Muscle of leg (tissue), 11 donors: ENCODE measurements around the gene PEX16. TPM values are rescaled to one million over a fixed set of nuclear protein-coding genes. Genes with fewer than 3 reads are reported as not detected.

ENCODE experiments used
- DNase-seq: peaks from one replicate; pipeline ENCODE4 v3.0.0; 2013
- H3K27ac ChIP-seq: one replicate; pipeline ENCODE4 v1.5.1; 2013; ENCODE audit warnings: mild to moderate bottlenecking, low read length, control low read depth
- H3K27me3 ChIP-seq: one replicate; pipeline ENCODE4 v1.6.1; 2013; ENCODE audit warnings: low read length; ENCODE audit not compliant: control insufficient read depth, insufficient read depth
- H3K36me3 ChIP-seq: one replicate; pipeline ENCODE4 v1.6.1; 2013; ENCODE audit warnings: low read length; ENCODE audit not compliant: control insufficient read depth, insufficient read depth
- H3K4me1 ChIP-seq: one replicate; pipeline ENCODE4 v1.6.1; 2013; ENCODE audit warnings: low read length; ENCODE audit not compliant: control insufficient read depth, insufficient read depth
- H3K4me3 ChIP-seq: one replicate; pipeline ENCODE4 v1.5.1; 2013; ENCODE audit warnings: low read length, control low read depth
- H3K9me3 ChIP-seq: replicated peaks from 2 replicates; pipeline ENCODE4 v1.6.1; 2013; ENCODE audit warnings: low read depth, low read length; ENCODE audit not compliant: control insufficient read depth
- WGBS: methylation state at CpG from one replicate; pipeline ENCODE4 v1.1.5; 2013; ENCODE audit warnings: missing lambda C conversion rate; ENCODE audit not compliant: insufficient coverage; 5-methylcytosine and 5-hydroxymethylcytosine counted together
- polyA plus RNA-seq, 8 donors: library from polyadenylated mRNA; unstranded; fragments of 120-200 nt; gene quantifications; one replicate each; pipeline versions ENCODE4 v1.2.1 to v1.2.3, GENCODE V29; 2013; ENCODE audit warnings: inconsistent platforms in 1 of 8, low replicate concordance in 1 of 8; ENCODE audit not compliant: insufficient read length in 8 of 8, insufficient read depth in 1 of 8
- total RNA-seq: library from RNA; stranded (reverse); fragments of 120-200 nt; gene quantifications from one replicate; pipeline ENCODE4 v1.2.4, GENCODE V29; 2013

PEX16 gene
- total and polyA plus RNA-seq, 9 donors = 11.1 to 16.3 (median 14.2) TPM

GRCh38 chr11:45945397-45945999 lies 27.8 kb upstream of the PEX16 start:
- WGBS = 83% methylated on average over 3 of the region's 3 CpGs
- peak; percentile 42 for DNase-seq
- Histone ChIP-seq H3K4me3 (no peak overlapping the region), H3K27me3 (no peaks in the 10 kb centered on the region), H3K9me3 (no peaks in the 10 kb centered on the region), H3K4me1 (no peaks in the 10 kb centered on the region), H3K36me3 (peaks cover 65% of the 10 kb centered on the region), H3K27ac (peak overlapping the region; percentile 39)

GRCh38 chr11:45942381-45942780 lies 24.7 kb upstream of the PEX16 start:
- no peaks in the 10 kb centered on the region for H3K4me1 ChIP-seq
- no peaks in the 10 kb centered on the region for H3K27me3 ChIP-seq
- no peak overlapping the region for H3K4me3 ChIP-seq
- WGBS = 63% methylated on average over 1 of the region's 4 CpGs
- H3K9me3 ChIP-seq = no peaks in the 10 kb centered on the region
- H3K27ac ChIP-seq = no peak overlapping the region
- H3K36me3 ChIP-seq = peaks cover 46% of the 10 kb centered on the region
- no peak for DNase-seq

GRCh38 chr11:45941285-45941684 lies 23.6 kb upstream of the PEX16 start:
- H3K4me1 ChIP-seq = no peaks in the 10 kb centered on the region
- no peak overlapping the region for H3K4me3 ChIP-seq
- no peaks in the 10 kb centered on the region for H3K9me3 ChIP-seq
- peaks cover 44% of the 10 kb centered on the region for H3K36me3 ChIP-seq
- DNase-seq = no peak
- no peak overlapping the region for H3K27ac ChIP-seq
- no CpG with 5 or more reads among the region's 4 CpGs for WGBS
- H3K27me3 ChIP-seq = no peaks in the 10 kb centered on the region

GRCh38 chr11:45939836-45940235 lies 22.2 kb upstream of the PEX16 start:
- H3K4me1 ChIP-seq = no peaks in the 10 kb centered on the region
- no CpG with 5 or more reads among the region's 2 CpGs for WGBS
- DNase-seq = no peak
- H3K27ac ChIP-seq = no peak overlapping the region
- H3K4me3 ChIP-seq = no peak overlapping the region
- H3K36me3 ChIP-seq = peaks cover 43% of the 10 kb centered on the region
- no peaks in the 10 kb centered on the region for H3K27me3 ChIP-seq
- H3K9me3 ChIP-seq = no peaks in the 10 kb centered on the region

GRCh38 chr11:45937916-45938315 lies 20.2 kb upstream of the PEX16 start:
- 66% methylated on average over 4 of the region's 10 CpGs for WGBS
- no peak overlapping the region for H3K27ac ChIP-seq
- H3K27me3 ChIP-seq = no peaks in the 10 kb centered on the region
- DNase-seq = no peak
- no peaks in the 10 kb centered on the region for H3K4me1 ChIP-seq
- H3K36me3 ChIP-seq = peaks cover 51% of the 10 kb centered on the region
- no peaks in the 10 kb centered on the region for H3K9me3 ChIP-seq
- H3K4me3 ChIP-seq = no peak overlapping the region

GRCh38 chr11:45936511-45937054 lies 18.9 kb upstream of the PEX16 start:
- no peak overlapping the region for H3K27ac ChIP-seq
- WGBS = 89% methylated on average over 3 of the region's 4 CpGs
- H3K27me3 ChIP-seq = no peaks in the 10 kb centered on the region
- DNase-seq = no peak
- H3K4me3 ChIP-seq = no peak overlapping the region
- H3K36me3 ChIP-seq = peaks cover 55% of the 10 kb centered on the region
- no peaks in the 10 kb centered on the region for H3K9me3 ChIP-seq
- no peaks in the 10 kb centered on the region for H3K4me1 ChIP-seq

GRCh38 chr11:45935349-45936064 lies 17.8 kb upstream of the PEX16 start:
- Histone ChIP-seq H3K4me3 (no peak overlapping the region), H3K27me3 (no peaks in the 10 kb centered on the region), H3K36me3 (peaks cover 65% of the 10 kb centered on the region), H3K27ac (no peak overlapping the region), H3K9me3 (no peaks in the 10 kb centered on the region), H3K4me1 (no peaks in the 10 kb centered on the region)
- WGBS = 94% methylated on average over 4 of the region's 8 CpGs
- no peak for DNase-seq

- Histone ChIP-seq H3K4me1 (peaks cover 3% of the 10 kb centered on the region), H3K4me3 (no peak overlapping the region), H3K27ac (no peak overlapping the region), H3K9me3 (no peaks in the 10 kb centered on the region), H3K36me3 (peaks cover 65% of the 10 kb centered on the region), H3K27me3 (no peaks in the 10 kb centered on the region)
- WGBS = 77% methylated on average over 10 of the region's 12 CpGs
- no peak for DNase-seq
Observed at GRCh38 chr11:45934580-45935318, 17.1 kb upstream of the PEX16 start.

- Histone ChIP-seq H3K4me3 (no peak overlapping the region), H3K27me3 (no peaks in the 10 kb centered on the region), H3K36me3 (peaks cover 65% of the 10 kb centered on the region), H3K9me3 (no peaks in the 10 kb centered on the region), H3K27ac (no peak overlapping the region), H3K4me1 (peaks cover 3% of the 10 kb centered on the region)
- 93% methylated on average over 17 of the region's 21 CpGs for WGBS
- DNase-seq = no peak
Observed at GRCh38 chr11:45933846-45934579, 16.3 kb upstream of the PEX16 start.
